ENCODE measurements around the gene CCDC3.
A peak's percentile ranks its signal among the peaks of the same experiment; 100 is the strongest.

The CCDC3 gene

GRCh38 chr10:13016426-13016825 lies 14.9 kb upstream of the CCDC3 start:
- Histone ChIP-seq H3K79me1 (ENCODE audit: low read length) (no peaks in the 10 kb centered on the region), H3K36me3 (ENCODE audit: control insufficient read depth, insufficient read depth, low read length) (no peaks in the 10 kb centered on the region), H4K5ac (ENCODE audit: low read length) (no peak overlapping the region), H3K4me2 (ENCODE audit: low read length) (no peak overlapping the region), H4K8ac (ENCODE audit: low read depth, low read length) (no peak overlapping the region), H3K56ac (ENCODE audit: low read length) (no peak overlapping the region), H3K4me3 (ENCODE audit: low read length) (no peak overlapping the region), H2BK15ac (replicated peaks; ENCODE audit: low read depth) (no peak overlapping the region), H3K4ac (ENCODE audit: low read depth, low read length) (no peak overlapping the region), H3K18ac (ENCODE audit: low read length) (no peak overlapping the region), H2BK120ac (ENCODE audit: low read depth, low read length) (no peak overlapping the region), H3K4me1 (ENCODE audit: control insufficient read depth, low read depth, low read length) (peaks cover 3% of the 10 kb centered on the region), H3K9ac (ENCODE audit: low read length) (no peak overlapping the region), H3K79me2 (ENCODE audit: control insufficient read depth, insufficient read depth, low read length) (no peaks in the 10 kb centered on the region), H2BK5ac (ENCODE audit: low read length) (no peak overlapping the region), H3K27ac (ENCODE audit: low read depth, low read length) (no peak overlapping the region), H3K23ac (ENCODE audit: low read length) (no peak overlapping the region), H3K27me3 (ENCODE audit: insufficient read depth, low read length, poor library complexity) (no peaks in the 10 kb centered on the region), H2AK5ac (ENCODE audit: low read length) (no peak overlapping the region)
- no CpG with 5 or more reads among the region's 5 CpGs for WGBS (ENCODE audit: extremely low coverage, insufficient coverage, low lambda C conversion rate)
- DNase-seq = no peak

- no CpG with 5 or more reads among the region's 3 CpGs for WGBS (ENCODE audit: extremely low coverage, insufficient coverage, low lambda C conversion rate)
- H3K27ac ChIP-seq (ENCODE audit: low read depth, low read length) = no peak overlapping the region
- H4K5ac ChIP-seq (ENCODE audit: low read length) = no peak overlapping the region
These were observed 4.5 kb upstream of the CCDC3 start for GRCh38 chr10:13006037-13006436.

GRCh38 chr10:13003759-13004158 lies 2.2 kb upstream of the CCDC3 start:
- Histone ChIP-seq H3K4me2 (ENCODE audit: low read length) (no peak overlapping the region), H3K23ac (ENCODE audit: low read length) (no peak overlapping the region), H2BK5ac (ENCODE audit: low read length) (no peak overlapping the region), H2AK5ac (ENCODE audit: low read length) (no peak overlapping the region), H3K4me3 (ENCODE audit: low read length) (no peak overlapping the region), H3K18ac (ENCODE audit: low read length) (no peak overlapping the region), H3K27me3 (ENCODE audit: insufficient read depth, low read length, poor library complexity) (peaks cover 2% of the 10 kb centered on the region), H3K79me2 (ENCODE audit: control insufficient read depth, insufficient read depth, low read length) (no peaks in the 10 kb centered on the region), H3K79me1 (ENCODE audit: low read length) (no peaks in the 10 kb centered on the region), H3K4me1 (ENCODE audit: control insufficient read depth, low read depth, low read length) (peaks cover 2% of the 10 kb centered on the region), H3K36me3 (ENCODE audit: control insufficient read depth, insufficient read depth, low read length) (no peaks in the 10 kb centered on the region), H3K27ac (ENCODE audit: low read depth, low read length) (no peak overlapping the region), H4K5ac (ENCODE audit: low read length) (no peak overlapping the region), H2BK120ac (ENCODE audit: low read depth, low read length) (no peak overlapping the region), H3K9ac (ENCODE audit: low read length) (no peak overlapping the region), H2BK15ac (replicated peaks; ENCODE audit: low read depth) (no peak overlapping the region), H4K8ac (ENCODE audit: low read depth, low read length) (no peak overlapping the region), H3K4ac (ENCODE audit: low read depth, low read length) (no peak overlapping the region), H3K56ac (ENCODE audit: low read length) (no peak overlapping the region)
- no CpG with 5 or more reads among the region's 3 CpGs for WGBS (ENCODE audit: extremely low coverage, insufficient coverage, low lambda C conversion rate)
- no peak for DNase-seq

More at GRCh38 chr10:13006037-13006436, 4.5 kb upstream of the CCDC3 start:
- Histone ChIP-seq H3K4me3 (ENCODE audit: low read length) (no peak overlapping the region), H3K56ac (ENCODE audit: low read length) (no peak overlapping the region), H2AK5ac (ENCODE audit: low read length) (no peak overlapping the region), H3K36me3 (ENCODE audit: control insufficient read depth, insufficient read depth, low read length) (no peaks in the 10 kb centered on the region), H3K9ac (ENCODE audit: low read length) (no peak overlapping the region), H3K4me1 (ENCODE audit: control insufficient read depth, low read depth, low read length) (no peaks in the 10 kb centered on the region), H3K4ac (ENCODE audit: low read depth, low read length) (no peak overlapping the region), H2BK15ac (replicated peaks; ENCODE audit: low read depth) (no peak overlapping the region), H2BK120ac (ENCODE audit: low read depth, low read length) (no peak overlapping the region), H3K79me1 (ENCODE audit: low read length) (no peaks in the 10 kb centered on the region), H3K23ac (ENCODE audit: low read length) (no peak overlapping the region), H3K79me2 (ENCODE audit: control insufficient read depth, insufficient read depth, low read length) (no peaks in the 10 kb centered on the region), H4K8ac (ENCODE audit: low read depth, low read length) (no peak overlapping the region), H3K18ac (ENCODE audit: low read length) (no peak overlapping the region), H2BK5ac (ENCODE audit: low read length) (no peak overlapping the region), H3K4me2 (ENCODE audit: low read length) (no peak overlapping the region), H3K27me3 (ENCODE audit: insufficient read depth, low read length, poor library complexity) (no peaks in the 10 kb centered on the region)
- no peak for DNase-seq

- Histone ChIP-seq H4K5ac (ENCODE audit: low read length) (no peak overlapping the region), H2AK5ac (ENCODE audit: low read length) (no peak overlapping the region), H3K79me1 (ENCODE audit: low read length) (no peaks in the 10 kb centered on the region), H3K56ac (ENCODE audit: low read length) (no peak overlapping the region), H2BK120ac (ENCODE audit: low read depth, low read length) (no peak overlapping the region), H3K79me2 (ENCODE audit: control insufficient read depth, insufficient read depth, low read length) (no peaks in the 10 kb centered on the region), H4K8ac (ENCODE audit: low read depth, low read length) (no peak overlapping the region), H3K27ac (ENCODE audit: low read depth, low read length) (no peak overlapping the region), H3K27me3 (ENCODE audit: insufficient read depth, low read length, poor library complexity) (peaks cover 2% of the 10 kb centered on the region), H2BK15ac (replicated peaks; ENCODE audit: low read depth) (no peak overlapping the region), H3K23ac (ENCODE audit: low read length) (no peak overlapping the region), H3K4me3 (ENCODE audit: low read length) (no peak overlapping the region), H3K18ac (ENCODE audit: low read length) (no peak overlapping the region), H3K4ac (ENCODE audit: low read depth, low read length) (no peak overlapping the region), H3K36me3 (ENCODE audit: control insufficient read depth, insufficient read depth, low read length) (no peaks in the 10 kb centered on the region), H3K4me2 (ENCODE audit: low read length) (no peak overlapping the region), H3K9ac (ENCODE audit: low read length) (no peak overlapping the region), H3K4me1 (ENCODE audit: control insufficient read depth, low read depth, low read length) (peaks cover 2% of the 10 kb centered on the region), H2BK5ac (ENCODE audit: low read length) (no peak overlapping the region)
- no peak for DNase-seq
These were observed 1.5 kb upstream of the CCDC3 start for GRCh38 chr10:13003004-13003403.

- H3K4me2 ChIP-seq (ENCODE audit: low read length) = peak overlapping the region; percentile 35
- no CpG with 5 or more reads among the region's 9 CpGs for WGBS (ENCODE audit: extremely low coverage, insufficient coverage, low lambda C conversion rate)
- no peak overlapping the region for H3K27ac ChIP-seq (ENCODE audit: low read depth, low read length)
- H3K36me3 ChIP-seq (ENCODE audit: control insufficient read depth, insufficient read depth, low read length) = no peaks in the 10 kb centered on the region
- H4K8ac ChIP-seq (ENCODE audit: low read depth, low read length) = no peak overlapping the region
- H3K23ac ChIP-seq (ENCODE audit: low read length) = no peak overlapping the region
- no peaks in the 10 kb centered on the region for H3K79me2 ChIP-seq (ENCODE audit: control insufficient read depth, insufficient read depth, low read length)
- H4K5ac ChIP-seq (ENCODE audit: low read length) = no peak overlapping the region
- H3K9ac ChIP-seq (ENCODE audit: low read length) = peak overlapping the region; percentile 31
- H3K27me3 ChIP-seq (ENCODE audit: insufficient read depth, low read length, poor library complexity) = peaks cover 2% of the 10 kb centered on the region
- no peaks in the 10 kb centered on the region for H3K79me1 ChIP-seq (ENCODE audit: low read length)
- H2BK120ac ChIP-seq (ENCODE audit: low read depth, low read length) = no peak overlapping the region
- no peak for DNase-seq
- H3K56ac ChIP-seq (ENCODE audit: low read length) = no peak overlapping the region
- H2BK15ac ChIP-seq (replicated peaks; ENCODE audit: low read depth) = no peak overlapping the region
- H2BK5ac ChIP-seq (ENCODE audit: low read length) = no peak overlapping the region
- H3K18ac ChIP-seq (ENCODE audit: low read length) = peak overlapping the region; percentile 9
- no peak overlapping the region for H3K4ac ChIP-seq (ENCODE audit: low read depth, low read length)
- no peak overlapping the region for H3K4me3 ChIP-seq (ENCODE audit: low read length)
- H2AK5ac ChIP-seq (ENCODE audit: low read length) = no peak overlapping the region
- H3K4me1 ChIP-seq (ENCODE audit: control insufficient read depth, low read depth, low read length) = peaks cover 2% of the 10 kb centered on the region
These were observed 337 bp upstream of the CCDC3 start for GRCh38 chr10:13001887-13002212.

- Histone ChIP-seq H3K36me3 (ENCODE audit: control insufficient read depth, insufficient read depth, low read length) (no peaks in the 10 kb centered on the region), H3K4me1 (ENCODE audit: control insufficient read depth, low read depth, low read length) (peaks cover 2% of the 10 kb centered on the region), H3K23ac (ENCODE audit: low read length) (no peak overlapping the region), H2BK15ac (replicated peaks; ENCODE audit: low read depth) (no peak overlapping the region), H2AK5ac (ENCODE audit: low read length) (no peak overlapping the region), H3K79me1 (ENCODE audit: low read length) (no peaks in the 10 kb centered on the region), H3K4me3 (ENCODE audit: low read length) (no peak overlapping the region), H3K27ac (ENCODE audit: low read depth, low read length) (no peak overlapping the region), H4K8ac (ENCODE audit: low read depth, low read length) (no peak overlapping the region), H3K4ac (ENCODE audit: low read depth, low read length) (no peak overlapping the region), H3K18ac (ENCODE audit: low read length) (no peak overlapping the region), H2BK5ac (ENCODE audit: low read length) (no peak overlapping the region), H3K27me3 (ENCODE audit: insufficient read depth, low read length, poor library complexity) (peaks cover 2% of the 10 kb centered on the region), H4K5ac (ENCODE audit: low read length) (no peak overlapping the region), H3K9ac (ENCODE audit: low read length) (no peak overlapping the region), H3K4me2 (ENCODE audit: low read length) (no peak overlapping the region), H3K79me2 (ENCODE audit: control insufficient read depth, insufficient read depth, low read length) (no peaks in the 10 kb centered on the region), H3K56ac (ENCODE audit: low read length) (no peak overlapping the region), H2BK120ac (ENCODE audit: low read depth, low read length) (no peak overlapping the region)
- WGBS (ENCODE audit: extremely low coverage, insufficient coverage, low lambda C conversion rate) = no CpG with 5 or more reads among the region's 4 CpGs
- no peak for DNase-seq
These were observed 1.1 kb downstream of the CCDC3 start for GRCh38 chr10:13000431-13000830.
